Natural killer cell (primary cell): ENCODE results near the gene ZFAND2B. TPM values are rescaled to one million over a fixed set of nuclear protein-coding genes. Genes with fewer than 3 reads are reported as not detected.
A peak's percentile ranks its signal among the peaks of the same experiment; 100 is the strongest.

ENCODE experiments used
- ATAC-seq, 3 donors: fragments of 150-1000 bp in 2 of 3; fragments of 200-7000 bp in 1 of 3; cut with Tn5 transposase; 1 replicate in 1 of 3; 2 replicates in 2 of 3; pipeline ENCODE4 v1.10.0; 2021; ENCODE audit warnings: mild to moderate bottlenecking in 2 of 3, moderate library complexity in 2 of 3
- DNase-seq, 2 donors: peaks; one replicate each; pipeline versions ENCODE4 v3.0.0 to v3.0.0-alpha.2; 2013 to 2021; ENCODE audit warnings: mixed read lengths in 1 of 2
- H3K27ac ChIP-seq: one replicate; pipeline ENCODE4 v1.5.1; 2013; ENCODE audit warnings: mild to moderate bottlenecking, low read length
- H3K27me3 ChIP-seq: one replicate; pipeline ENCODE4 v1.6.1; 2013; ENCODE audit warnings: low read length; ENCODE audit not compliant: control insufficient read depth, insufficient read depth
- H3K36me3 ChIP-seq: one replicate; pipeline ENCODE4 v1.6.1; 2013; ENCODE audit warnings: low read length; ENCODE audit not compliant: control insufficient read depth, insufficient read depth
- H3K4me1 ChIP-seq: one replicate; pipeline ENCODE4 v1.6.1; 2013; ENCODE audit warnings: low read length; ENCODE audit not compliant: control insufficient read depth, insufficient read depth
- H3K4me3 ChIP-seq: one replicate; pipeline ENCODE4 v1.5.1; 2013; ENCODE audit warnings: low read length
- H3K9me3 ChIP-seq: one replicate; pipeline ENCODE4 v1.6.1; 2013; ENCODE audit warnings: low read length; ENCODE audit not compliant: control insufficient read depth, insufficient read depth
- H3K27ac Mint-ChIP-seq, 2 donors: one replicate each; pipeline ENCODE4 v1.8.0; 2022; ENCODE audit warnings: mild to moderate bottlenecking in 2 of 2, mixed read lengths in 2 of 2, moderate library complexity in 1 of 2
- H3K27me3 Mint-ChIP-seq, 2 donors: one replicate each; pipeline ENCODE4 v1.8.0; 2022; ENCODE audit warnings: low read depth in 2 of 2, mixed read lengths in 2 of 2
- H3K36me3 Mint-ChIP-seq: one replicate; pipeline ENCODE4 v1.8.0; 2022; ENCODE audit warnings: mixed read lengths
- H3K4me1 Mint-ChIP-seq, 2 donors: one replicate each; pipeline ENCODE4 v1.8.0; 2022; ENCODE audit warnings: mixed read lengths in 2 of 2
- H3K4me3 Mint-ChIP-seq: one replicate; pipeline ENCODE4 v1.8.0; 2022; ENCODE audit warnings: mild to moderate bottlenecking, moderate library complexity, mixed read lengths
- H3K9me3 Mint-ChIP-seq, 2 donors: one replicate each; pipeline ENCODE4 v1.8.0; 2022; ENCODE audit warnings: mixed read lengths in 2 of 2
- CTCF ChIP-seq: fragments of 200-600 bp; IDR thresholded peaks from one replicate; pipeline ENCODE4 v1.8.0; 2022; ENCODE audit warnings: antibody characterized with exemption
- WGBS: methylation state at CpG from one replicate; pipeline ENCODE4 v1.1.7; 2013; ENCODE audit warnings: missing lambda C conversion rate; ENCODE audit not compliant: insufficient coverage; 5-methylcytosine and 5-hydroxymethylcytosine counted together
- intact Hi-C: fragments of 100-400 bp; cut with micrococcal nuclease; formaldehyde crosslinking; loops from one replicate; pipeline ENCODE4 v1.14.2; 2022
- total RNA-seq, 4 donors: library from RNA; stranded (reverse); fragments of 120-200 nt in 1 of 4; gene quantifications; one replicate each; pipeline versions ENCODE4 v1.2.3 to v1.2.4, GENCODE V29; 2013 to 2022

Gene ZFAND2B
- total RNA-seq, 3 donors from 2014 or later (not counting 1 experiment from before 2014, with no cell fraction given), result 67.6 to 84.0 (median 83.4) TPM

GRCh38 chr2:219158586-219158985, 48.0 kb upstream of the ZFAND2B start:
- H3K27me3 Mint-ChIP-seq, result no peaks in the 10 kb centered on the region
- H3K9me3 Mint-ChIP-seq, result no peaks in the 10 kb centered on the region
- H3K27ac Mint-ChIP-seq, result no peak overlapping the region
- H3K36me3 ChIP-seq, result peaks cover 25% of the 10 kb centered on the region
- WGBS, result no CpG with 5 or more reads among the region's 3 CpGs
- no peak for DNase-seq
- H3K4me3 ChIP-seq, result no peak overlapping the region
- TF ChIP-seq CTCF, result no peak
- ATAC-seq, result no peak
- peaks cover 16 to 31% of the 10 kb centered on the region in 2 donors for H3K4me1 Mint-ChIP-seq
- H3K4me1 ChIP-seq, result peaks cover 13% of the 10 kb centered on the region
- H3K9me3 ChIP-seq, result no peaks in the 10 kb centered on the region
- peak overlapping the region; percentile 56 for H3K4me3 Mint-ChIP-seq
- no peak overlapping the region for H3K27ac ChIP-seq
- intact Hi-C loops, result no loop called here
- no peaks in the 10 kb centered on the region for H3K36me3 Mint-ChIP-seq
- no peaks in the 10 kb centered on the region for H3K27me3 ChIP-seq

DNA sequence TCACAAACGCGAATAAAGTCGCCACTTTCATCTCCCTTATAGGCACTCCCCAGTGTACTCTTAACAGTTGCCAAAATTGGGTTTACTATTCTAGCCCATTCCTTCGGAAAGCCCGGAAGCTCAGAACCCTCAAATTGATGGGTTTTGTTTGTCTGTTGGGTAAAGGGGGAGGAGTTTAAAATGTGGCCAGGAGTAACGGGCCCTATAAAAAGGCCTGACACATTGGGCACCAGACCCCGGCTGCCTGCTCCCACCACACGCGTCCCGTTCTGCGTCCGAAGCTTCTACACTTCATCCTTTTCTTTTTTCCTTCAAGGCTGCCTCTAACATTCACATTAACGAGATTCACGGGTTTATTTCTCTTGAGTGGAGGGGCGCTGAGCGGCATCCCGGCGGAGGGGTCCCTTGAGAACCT, 46.8 kb upstream of the ZFAND2B start:
- Mint-ChIP-seq H3K4me3 (peak overlapping the region; percentile 95), H3K27ac (peak overlapping the region; percentile 92 to 94), H3K36me3 (no peaks in the 10 kb centered on the region), H3K27me3 (no peaks in the 10 kb centered on the region), H3K4me1 (peaks cover 16 to 31% of the 10 kb centered on the region in 2 donors), H3K9me3 (no peaks in the 10 kb centered on the region)
- Histone ChIP-seq H3K4me1 (peaks cover 13% of the 10 kb centered on the region), H3K4me3 (peak overlapping the region; percentile 76), H3K9me3 (no peaks in the 10 kb centered on the region), H3K27me3 (no peaks in the 10 kb centered on the region), H3K36me3 (peaks cover 16% of the 10 kb centered on the region), H3K27ac (peak overlapping the region; percentile 80)
- no peak for TF ChIP-seq CTCF
- DNase-seq (no peak), ATAC-seq (no peak)
- WGBS, result 20% methylated on average over 18 of the region's 18 CpGs
- intact Hi-C loops, result loop anchor here (1.0 to 2.0 kb wide), 7 partner anchors 19 to 139 kb away; partner anchors contain the start of genes ABCB6, DNAJB2, RETREG2 and TUBA4A

- peaks cover 16% of the 10 kb centered on the region for H3K36me3 ChIP-seq
- Mint-ChIP-seq H3K27me3 (no peaks in the 10 kb centered on the region), H3K4me1 (peaks cover 16 to 31% of the 10 kb centered on the region in 2 donors), H3K36me3 (no peaks in the 10 kb centered on the region), H3K4me3 (peak within 1 kb of the TSS; percentile 95), H3K27ac (peak within 1 kb of the TSS; percentile 92 to 94), H3K9me3 (no peaks in the 10 kb centered on the region)
- H3K27me3 ChIP-seq, result no peaks in the 10 kb centered on the region
- ATAC-seq (peak; percentile 86 to 98 (median 90)), DNase-seq (peak; percentile 94 to 96)
- under 1% methylated on average over 67 of the region's 70 CpGs for WGBS
- peak within 1 kb of the TSS; percentile 80 for H3K27ac ChIP-seq
- no peaks in the 10 kb centered on the region for H3K9me3 ChIP-seq
- H3K4me3 ChIP-seq, result peak within 1 kb of the TSS; percentile 76
- peaks cover 13% of the 10 kb centered on the region for H3K4me1 ChIP-seq
- peak; percentile 99 for TF ChIP-seq CTCF
- intact Hi-C loops, result loop anchor here (1.0 to 2.0 kb wide), 7 partner anchors 18 to 138 kb away; partner anchors contain the start of genes ABCB6, DNAJB2, RETREG2 and TUBA4A
Observed at GRCh38 chr2:219160186-219161017, 46.2 kb upstream of the ZFAND2B start, which contains the start of gene NHEJ1. Gene NHEJ1, minus strand, starts transcription at chr2:219160815. Its CDS starts 2,453 bp downstream, at chr2:219158362.
